ENCODE data around the gene PLEKHA1. TPM values are rescaled to one million over a fixed set of nuclear protein-coding genes. Genes with fewer than 3 reads are reported as not detected.

PLEKHA1 gene
- total and polyA plus RNA-seq, 2 experiments from 2014 or later = 25.8 to 36.6 TPM

GRCh38 chr10:122458693-122459092 lies 84.2 kb downstream of the PLEKHA1 start:
- no peak for DNase-seq (ENCODE audit: low spot score)
- Histone ChIP-seq H3K79me2 (replicated peaks; ENCODE audit: insufficient read depth) (no peaks in the 10 kb centered on the region), H3K27ac (ENCODE audit: low read depth) (no peak overlapping the region), H3K9me2 (ENCODE audit: insufficient read depth) (no peaks in the 10 kb centered on the region), H3K4me2 (no peak overlapping the region), H3K36me3 (ENCODE audit: insufficient read depth) (no peaks in the 10 kb centered on the region), H3K4me3 (no peak overlapping the region), H3F3A (replicated peaks; ENCODE audit: low read depth) (0 out of 2 replicates have a peak, but pooled peaks cover 6% of the 10 kb centered on the region), H4K20me1 (replicated peaks; ENCODE audit: insufficient read depth) (no peaks in the 10 kb centered on the region; the same call in 1 of the 2 replicates), H2AFZ (no peak overlapping the region), H3K4me1 (ENCODE audit: insufficient read depth) (peaks cover 16% of the 10 kb centered on the region), H3K27me3 (ENCODE audit: insufficient read depth) (peaks cover 44% of the 10 kb centered on the region)
- Mint-ChIP-seq H3K9me3 (no peaks in the 10 kb centered on the region), H3K4me3 (no peak overlapping the region), H3K27ac (no peak overlapping the region), H3K4me1 (peaks cover 33% of the 10 kb centered on the region), H3K36me3 (ENCODE audit: low read depth) (no peaks in the 10 kb centered on the region), H3K27me3 (ENCODE audit: insufficient read depth, low read depth, poor library complexity) (peaks cover 42% of the 10 kb centered on the region)
- no peak for TF ChIP-seq NANOG (IDR thresholded peaks at IDR 0.05; ENCODE audit: borderline replicate concordance)
- no peak for TF ChIP-seq JUNB (IDR thresholded peaks at IDR 0.05; ENCODE audit: unreplicated experiment)
- no peak for TF ChIP-seq ZNF331 (CRISPR knock-in tag; IDR thresholded peaks at IDR 0.05; ENCODE audit: low read depth)
- TF ChIP-seq ZNF114 (CRISPR knock-in tag; IDR thresholded peaks at IDR 0.05) = no peak
- no peak for TF ChIP-seq ZNF462 (CRISPR knock-in tag; IDR thresholded peaks at IDR 0.05)
- TF ChIP-seq STAT1 (IDR thresholded peaks at IDR 0.05; ENCODE audit: unreplicated experiment) = no peak
- TF ChIP-seq EZH2phosphoT487 (IDR thresholded peaks at IDR 0.05; ENCODE audit: unreplicated experiment) = no peak
- no peak for TF ChIP-seq POLR2AphosphoS5 (IDR thresholded peaks at IDR 0.05; ENCODE audit: low read depth)
- TF ChIP-seq CTCF (conservative IDR thresholded peaks at IDR 0.05; ENCODE audit: low read depth in 2 of 2) = no peak
- no peak for ATAC-seq
